Keratinocyte (primary cell): ENCODE results near the gene TM2D3. TPM values are rescaled to one million over a fixed set of nuclear protein-coding genes. Genes with fewer than 3 reads are reported as not detected.

Experiments
- DNase-seq: peaks from one replicate; pipeline ENCODE4 v3.0.0-alpha.2; 2011; ENCODE audit warnings: low read depth, missing footprints, low spot score
- FAIRE-seq: peaks from 2 replicates; lab custom pipeline; 2011; peaks lifted over from hg19 to GRCh38; lab: Jason Lieb, UNC
- H2AFZ ChIP-seq: 2 replicates; pipeline ENCODE4 v1.6.0; 2012; ENCODE audit warnings: low read length, control low read depth, inconsistent platforms; ENCODE audit not compliant: control insufficient read depth
- H3K27ac ChIP-seq: 2 replicates; pipeline ENCODE4 v1.5.1; 2011; ENCODE audit warnings: low read length; ENCODE audit not compliant: control insufficient read depth, insufficient read depth
- H3K27me3 ChIP-seq: 3 replicates; pipeline ENCODE4 v1.6.0; 2011; ENCODE audit warnings: low read length; ENCODE audit not compliant: control insufficient read depth, insufficient read depth; ENCODE audit errors: extremely low read depth
- H3K36me3 ChIP-seq, 2 experiments: 2 replicates in 1 of 2; 3 replicates in 1 of 2; pipeline ENCODE4 v1.5.1; 2011; ENCODE audit warnings: low read length in 2 of 2, mild to moderate bottlenecking in 1 of 2; ENCODE audit not compliant: control insufficient read depth in 2 of 2, insufficient read depth in 2 of 2; ENCODE audit errors: extremely low read depth in 1 of 2
- H3K4me1 ChIP-seq: 3 replicates; pipeline ENCODE4 v1.5.1; 2011; ENCODE audit warnings: low read length; ENCODE audit not compliant: control insufficient read depth, insufficient read depth; ENCODE audit errors: extremely low read depth
- H3K4me2 ChIP-seq: 3 replicates; pipeline ENCODE4 v1.6.0; 2011; ENCODE audit warnings: low read depth, low read length; ENCODE audit not compliant: control insufficient read depth, insufficient read depth; ENCODE audit errors: extremely low read depth
- H3K4me3 ChIP-seq, 3 experiments: fragments of 200-600 bp in 1 of 3; sonication (generic) in 1 of 3; 2 replicates in 2 of 3; 3 replicates in 1 of 3; pipeline ENCODE4 v1.5.1; 2011 to 2016; ENCODE audit warnings: low read length in 3 of 3, mild to moderate bottlenecking in 3 of 3, control low read depth in 2 of 3, inconsistent platforms in 1 of 3, low read depth in 1 of 3, mixed read lengths in 1 of 3, mixed run types in 1 of 3, moderate library complexity in 1 of 3; ENCODE audit not compliant: control insufficient read depth in 2 of 3, insufficient read depth in 2 of 3; ENCODE audit errors: extremely low read depth in 1 of 3
- H3K79me2 ChIP-seq: 2 replicates; pipeline ENCODE4 v1.6.0; 2012; ENCODE audit warnings: low read length; ENCODE audit not compliant: control insufficient read depth, insufficient read depth
- H3K9ac ChIP-seq: 3 replicates; pipeline ENCODE4 v1.6.0; 2011; ENCODE audit warnings: low read length; ENCODE audit not compliant: control insufficient read depth, insufficient read depth; ENCODE audit errors: extremely low read depth
- H3K9me1 ChIP-seq: 3 replicates; pipeline ENCODE4 v1.6.0; 2011; ENCODE audit warnings: low read length; ENCODE audit not compliant: control insufficient read depth, insufficient read depth; ENCODE audit errors: extremely low read depth
- H3K9me3 ChIP-seq: 2 replicates; pipeline ENCODE4 v1.5.1; 2012; ENCODE audit warnings: low read depth, low read length; ENCODE audit not compliant: control insufficient read depth
- H4K20me1 ChIP-seq: 3 replicates; pipeline ENCODE4 v1.6.0; 2011; ENCODE audit warnings: low read length; ENCODE audit not compliant: control insufficient read depth, insufficient read depth; ENCODE audit errors: extremely low read depth
- CTCF ChIP-seq, 3 experiments: IDR thresholded peaks in 1 of 3; conservative IDR thresholded peaks in 1 of 3; optimal IDR thresholded peaks in 1 of 3; 2 replicates in 2 of 3; 3 replicates in 1 of 3; pipeline versions ENCODE3 to v1.5.1; 2011; ENCODE audit warnings: low read length in 3 of 3, mild to moderate bottlenecking in 3 of 3, moderate library complexity in 2 of 3, control low read depth in 1 of 3, inconsistent platforms in 1 of 3; ENCODE audit not compliant: insufficient read depth in 2 of 3; ENCODE audit errors: extremely low read depth in 1 of 3
- EZH2 ChIP-seq: IDR thresholded peaks from one replicate; pipeline ENCODE4 v1.6.1; 2012; ENCODE audit warnings: inconsistent platforms, mild to moderate bottlenecking, low read length, moderate library complexity
- dilution Hi-C: fragments of 300-500 bp; cut with MboI; formaldehyde crosslinking; loops from one replicate; pipeline ENCODE4 v1.7.0; 2020; ENCODE audit warnings: low sequenced_read_pairs; ENCODE audit not compliant: extremely low pct_ligation_motif_present
- polyA plus RNA-seq, 5 experiments: library from polyadenylated mRNA; depleted of rRNA in 3 of 5; stranded (reverse) in 3 of 5; stranded (forward) in 1 of 5; unstranded in 1 of 5; fragments of >200 nt; gene quantifications; 1 replicate in 1 of 5; 2 replicates in 3 of 5; 3 replicates in 1 of 5; pipeline versions ENCODE4 v1.2.1 to v1.2.3, GENCODE V29; 2011 to 2012; ENCODE audit warnings: missing spikeins in 2 of 5, low read depth in 1 of 5, low replicate concordance in 1 of 5

The TM2D3 gene
- polyA plus RNA-seq, 1 donor (not counting 4 experiments of a cell fraction or from before 2014, with no cell fraction given), result 56.7 TPM

- DNase-seq (no peak), FAIRE-seq (peak; percentile 32)
- no peak overlapping the region for H3K4me2 ChIP-seq
Observed at GRCh38 chr15:101689901-101690300, 37.7 kb upstream of the TM2D3 start.

GRCh38 chr15:101686718-101687117 is 34.5 kb upstream of the TM2D3 start:
- H3K4me3 ChIP-seq, result no peak overlapping the region
- H3K27me3 ChIP-seq, result no peaks in the 10 kb centered on the region
- H3K4me2 ChIP-seq, result no peak overlapping the region
- no peaks in the 10 kb centered on the region for H4K20me1 ChIP-seq
- H3K27ac ChIP-seq, result no peak overlapping the region
- no peak overlapping the region for H3K9ac ChIP-seq
- no peaks in the 10 kb centered on the region for H3K9me3 ChIP-seq
- H2AFZ ChIP-seq, result no peak overlapping the region
- peaks cover 18% of the 10 kb centered on the region for H3K4me1 ChIP-seq
- FAIRE-seq, result no peak
- no peaks in the 10 kb centered on the region for H3K36me3 ChIP-seq
- TF ChIP-seq EZH2, result no peak
- TF ChIP-seq CTCF (optimal IDR thresholded peaks at IDR 0.05 in 1 of 3, IDR thresholded peaks at IDR 0.05 in 1 of 3, conservative IDR thresholded peaks at IDR 0.05 in 1 of 3; ENCODE audit: extremely low read depth in 1 of 3, insufficient read depth in 2 of 3, low read length in 3 of 3), result no peak
- dilution Hi-C loops, result no loop called here
- H3K79me2 ChIP-seq, result no peaks in the 10 kb centered on the region
- DNase-seq, result no peak
- no peaks in the 10 kb centered on the region for H3K9me1 ChIP-seq

More at GRCh38 chr15:101689901-101690300, 37.7 kb upstream of the TM2D3 start:
- Histone ChIP-seq H2AFZ (no peak overlapping the region), H3K9ac (no peak overlapping the region), H3K9me1 (no peaks in the 10 kb centered on the region), H4K20me1 (no peaks in the 10 kb centered on the region), H3K4me3 (no peak overlapping the region), H3K27me3 (no peaks in the 10 kb centered on the region), H3K36me3 (no peaks in the 10 kb centered on the region), H3K27ac (no peak overlapping the region), H3K79me2 (no peaks in the 10 kb centered on the region), H3K9me3 (no peaks in the 10 kb centered on the region), H3K4me1 (peaks cover 21% of the 10 kb centered on the region)
- dilution Hi-C loops, result no loop called here
- TF ChIP-seq EZH2, result no peak
- TF ChIP-seq CTCF (optimal IDR thresholded peaks at IDR 0.05 in 1 of 3, IDR thresholded peaks at IDR 0.05 in 1 of 3, conservative IDR thresholded peaks at IDR 0.05 in 1 of 3; ENCODE audit: extremely low read depth in 1 of 3, insufficient read depth in 2 of 3, low read length in 3 of 3), result no peak
